ENCODE data around the gene PTPRZ1.

PTPRZ1 gene

DNA sequence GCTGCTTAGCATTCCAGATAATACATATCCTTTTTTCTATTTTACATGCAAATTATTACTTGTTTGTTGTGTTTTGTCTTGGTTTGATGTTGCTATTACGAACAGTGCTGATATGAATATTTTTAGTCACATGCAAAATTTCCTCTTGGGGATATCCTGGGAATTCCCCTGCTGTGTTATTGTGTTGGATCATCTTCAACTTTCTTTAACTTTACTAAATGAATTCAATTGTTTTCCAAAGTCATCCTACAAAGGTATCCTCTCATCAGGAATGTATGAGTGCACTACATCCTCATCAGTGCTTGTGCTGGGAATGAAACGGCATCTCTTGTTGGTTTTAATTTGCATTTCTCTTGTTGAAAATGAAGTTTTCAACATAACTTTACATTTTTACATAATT is 184.0 kb downstream of the PTPRZ1 start:
- DNase-seq, result no peak

DNA sequence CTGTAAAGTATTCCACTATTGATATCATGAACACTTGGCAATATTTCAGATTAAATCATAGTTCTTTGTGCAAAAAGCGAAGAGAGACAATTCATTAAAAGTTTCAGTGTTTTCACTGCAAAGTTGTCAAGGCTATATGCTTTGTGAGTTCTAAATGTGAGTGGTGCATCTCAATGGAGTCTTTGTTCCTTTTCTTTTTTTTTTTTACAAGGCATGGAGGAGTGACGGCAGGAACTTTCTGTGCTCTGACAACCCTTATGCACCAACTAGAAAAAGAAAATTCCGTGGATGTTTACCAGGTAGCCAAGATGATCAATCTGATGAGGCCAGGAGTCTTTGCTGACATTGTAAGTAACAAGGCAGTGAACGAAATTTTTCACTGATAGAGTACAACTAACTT is 186.6 kb downstream of the PTPRZ1 start:
- DNase-seq, result no peak

DNA sequence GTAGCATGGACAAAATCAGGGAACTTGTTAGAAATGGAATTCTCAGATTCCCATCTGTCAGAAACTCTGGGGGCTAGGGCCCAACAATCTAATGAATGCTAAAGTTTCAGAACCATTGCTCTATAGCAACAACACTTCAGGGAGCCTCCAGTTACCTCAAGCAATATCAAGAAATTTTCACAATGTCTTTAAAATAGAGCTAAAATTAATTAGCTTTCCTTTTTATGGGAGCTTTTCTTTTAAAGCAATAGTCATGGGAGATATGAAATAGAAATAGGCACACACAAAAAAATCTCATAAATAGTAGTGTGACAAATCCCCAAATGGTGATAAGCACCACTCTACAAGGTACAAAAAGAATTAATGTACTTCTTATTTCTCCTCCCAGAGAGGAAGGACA is 190.2 kb downstream of the PTPRZ1 start:
- no peak for DNase-seq

DNA sequence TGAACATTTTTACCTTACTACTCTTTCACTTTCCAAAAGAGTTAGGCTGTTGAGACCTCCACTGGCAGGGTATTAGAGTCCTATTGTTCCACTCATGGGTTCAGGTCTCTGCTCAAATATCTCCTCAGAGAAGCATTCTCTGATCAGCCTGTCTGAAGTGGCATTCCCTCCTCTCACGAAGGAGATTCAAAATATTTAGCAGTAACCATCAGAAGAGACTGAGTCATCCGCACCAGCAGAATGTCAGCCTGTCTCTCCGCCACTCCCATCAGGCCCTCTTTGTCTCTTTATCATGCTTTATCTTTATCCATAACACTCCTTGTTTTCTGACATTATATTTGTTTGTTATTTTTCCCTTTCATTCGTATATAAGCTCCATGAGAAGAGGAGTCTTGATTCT is 192.0 kb downstream of the PTPRZ1 start:
- no peak for DNase-seq

DNA sequence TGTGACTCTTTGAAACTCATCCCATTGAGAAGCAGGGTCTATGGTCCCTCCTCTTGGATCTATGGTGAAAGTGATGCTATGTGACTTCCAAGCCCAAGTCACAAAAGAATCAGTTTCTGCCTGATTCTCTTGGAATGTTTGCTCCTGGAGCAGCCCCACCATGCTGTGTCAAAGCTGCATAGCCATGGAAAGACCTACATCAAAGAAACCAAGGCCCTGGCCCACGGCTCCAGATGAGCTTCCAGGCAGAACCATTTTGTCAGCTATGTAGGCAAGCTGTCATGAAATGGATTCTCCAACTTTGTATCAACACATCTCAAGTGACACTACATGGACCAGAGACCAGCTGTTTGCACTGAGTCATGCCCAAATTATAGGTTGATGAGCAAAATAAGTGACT is 194.1 kb downstream of the PTPRZ1 start:
- no peak for DNase-seq

DNA sequence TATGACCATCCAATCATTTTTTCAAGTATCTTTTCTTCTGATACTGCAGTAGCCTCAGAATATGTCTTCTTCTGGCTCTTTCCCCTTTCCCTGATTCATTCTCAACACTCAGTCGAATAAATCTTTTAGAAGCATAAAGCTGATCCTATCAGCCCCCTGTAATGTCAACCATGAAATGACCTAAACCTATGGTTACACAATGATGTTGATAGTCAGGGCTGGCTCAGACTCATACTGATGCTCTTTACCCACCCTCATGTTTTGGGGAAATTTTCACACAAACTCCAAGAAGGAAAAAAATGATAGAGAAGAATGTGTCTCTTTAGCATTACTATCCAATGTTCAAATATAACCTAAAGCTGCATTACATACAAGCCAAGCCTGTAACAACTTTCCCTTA is 195.1 kb downstream of the PTPRZ1 start:
- DNase-seq, result no peak

DNA sequence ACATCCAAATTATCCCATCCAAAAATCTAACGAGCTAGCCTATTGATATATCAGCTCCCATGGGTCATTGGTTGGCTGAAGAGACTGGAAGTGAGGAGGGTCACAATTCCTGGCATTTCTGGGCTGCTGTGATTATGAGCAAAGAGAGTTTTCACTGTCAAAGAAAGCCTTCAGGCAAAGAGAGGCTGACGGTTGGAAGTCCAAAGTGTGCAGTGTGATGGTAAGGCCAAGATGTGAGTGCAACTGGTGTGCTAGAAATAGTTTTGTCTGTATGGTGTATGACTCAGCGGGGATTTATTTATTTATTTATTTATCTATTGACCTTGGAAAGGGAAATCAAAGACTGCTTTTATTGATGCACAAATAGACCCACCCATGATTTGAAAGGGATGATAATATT is 196.0 kb downstream of the PTPRZ1 start:
- no peak for DNase-seq

DNA sequence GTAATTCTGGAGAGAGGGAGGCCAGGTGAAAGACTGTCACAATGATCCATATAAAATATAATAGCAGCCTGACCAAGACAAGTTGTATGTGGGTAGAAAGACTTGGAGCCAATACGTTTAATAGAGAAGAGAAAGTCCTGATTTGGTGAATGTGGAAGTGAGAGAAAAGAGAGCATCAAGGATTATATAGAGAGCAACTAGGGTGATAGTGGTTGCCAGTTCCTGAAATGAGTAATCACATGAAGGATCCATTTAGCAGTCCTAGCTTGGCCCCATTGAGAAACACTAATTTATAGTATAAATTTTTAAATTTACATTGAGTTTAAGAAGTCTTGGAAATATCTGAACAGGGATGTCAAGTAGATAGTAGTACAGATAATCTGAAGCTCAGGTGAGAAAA is 197.1 kb downstream of the PTPRZ1 start:
- DNase-seq, result no peak

DNA sequence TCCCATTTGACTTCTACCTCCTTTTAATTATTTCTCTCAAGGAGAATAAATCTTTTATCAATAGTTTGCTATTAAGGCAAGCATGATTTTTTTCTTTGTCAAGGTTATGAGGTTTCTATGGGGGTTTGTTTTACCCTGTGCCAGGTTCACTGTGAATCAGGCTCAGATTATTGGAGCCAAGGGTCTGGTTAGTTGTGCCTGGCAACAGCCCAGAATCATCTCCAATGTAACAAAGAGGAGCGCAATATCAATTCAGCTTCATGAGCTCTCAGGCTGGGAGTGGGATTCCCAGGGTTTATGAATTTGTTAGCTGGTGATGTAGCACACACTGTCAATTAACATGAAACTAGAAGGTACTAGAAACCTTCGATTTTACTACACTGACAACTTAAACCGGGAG is 197.9 kb downstream of the PTPRZ1 start:
- DNase-seq, result no peak

DNA sequence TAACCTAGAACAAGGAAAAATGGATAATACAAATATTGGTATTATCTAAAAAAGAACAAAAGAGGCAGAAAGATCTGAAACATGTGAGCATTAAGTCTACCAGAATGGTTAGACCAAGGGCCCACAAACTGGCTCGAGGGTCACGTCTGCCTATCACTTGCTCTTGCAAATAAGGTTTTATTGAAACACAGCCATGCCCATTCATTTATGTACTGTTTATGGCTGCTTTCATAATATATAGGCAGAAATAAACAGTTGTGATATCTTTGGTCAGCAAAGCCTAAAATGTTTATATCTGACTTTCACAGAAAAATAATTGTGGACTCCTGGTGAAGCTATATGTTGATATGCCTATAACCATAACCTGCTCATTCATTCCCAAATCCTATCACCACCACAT is 199.3 kb downstream of the PTPRZ1 start:
- DNase-seq, result no peak

DNA sequence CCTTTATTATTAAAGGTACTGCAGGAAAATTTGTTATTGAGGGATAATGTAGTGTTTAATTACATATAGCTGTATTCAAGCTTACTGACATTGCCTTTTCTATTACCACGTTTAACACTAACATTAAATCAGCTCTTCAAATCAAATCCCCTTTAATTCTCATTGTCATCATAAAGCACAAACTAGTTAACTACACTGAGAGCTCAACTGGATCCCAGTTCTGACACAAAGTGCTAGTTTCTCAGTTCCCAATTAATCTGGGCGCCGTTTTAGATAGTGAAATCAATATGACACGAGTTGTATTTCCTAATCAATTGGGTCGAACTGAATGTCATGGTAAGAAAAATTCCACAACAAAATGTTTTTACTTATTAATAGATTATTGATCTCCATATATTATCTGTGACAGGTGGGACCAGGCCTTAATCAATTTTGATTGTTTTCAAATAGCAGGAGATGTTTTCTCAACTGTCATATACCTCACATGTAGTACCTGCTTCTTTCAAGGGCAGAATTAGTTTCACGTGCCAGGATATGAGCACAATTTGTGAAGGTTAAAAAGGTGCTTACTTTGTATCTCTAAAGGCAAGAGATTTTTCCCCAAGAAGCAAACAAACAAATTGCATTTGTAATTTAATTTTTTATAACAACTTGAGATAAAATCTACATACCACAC is 200.1 kb downstream of the PTPRZ1 start:
- DNase-seq, result no peak

DNA sequence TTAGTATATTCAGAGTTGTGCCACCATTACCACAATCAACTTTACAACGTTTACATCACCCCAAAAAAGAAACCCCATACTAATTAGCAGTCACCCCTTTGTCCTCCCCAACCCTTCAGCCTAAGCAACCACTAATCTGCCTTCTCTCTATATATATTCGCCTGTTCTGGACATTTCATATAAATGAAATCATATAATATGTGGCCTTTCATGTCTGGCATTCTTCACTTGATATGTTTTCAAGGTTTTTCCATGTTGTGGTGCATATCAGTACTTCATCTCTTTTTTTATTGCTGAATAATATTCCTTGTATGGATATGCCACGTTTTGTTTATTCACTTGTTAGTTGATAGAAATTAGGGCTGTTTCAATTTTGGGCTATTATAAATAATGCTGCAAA is 200.7 kb downstream of the PTPRZ1 start:
- DNase-seq, result no peak

DNA sequence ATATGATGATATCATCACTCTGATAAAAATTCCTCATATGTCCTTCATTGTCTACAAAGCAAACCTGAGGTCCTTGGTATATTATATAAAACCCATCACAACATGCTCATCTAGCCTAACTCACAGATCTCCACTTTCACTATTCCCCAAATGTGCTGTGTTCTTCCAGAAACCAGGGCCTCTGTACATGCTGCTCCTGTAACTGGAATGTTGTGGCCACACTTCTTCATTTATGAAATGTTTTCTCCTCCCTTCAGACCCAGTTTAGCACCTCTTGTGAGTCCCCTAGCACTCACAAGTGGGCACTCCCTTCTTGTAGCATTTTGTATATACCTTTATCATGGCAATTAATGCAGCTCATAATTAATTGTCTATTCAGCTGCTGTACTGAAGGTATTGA is 209.2 kb downstream of the PTPRZ1 start:
- no peak for DNase-seq

DNA sequence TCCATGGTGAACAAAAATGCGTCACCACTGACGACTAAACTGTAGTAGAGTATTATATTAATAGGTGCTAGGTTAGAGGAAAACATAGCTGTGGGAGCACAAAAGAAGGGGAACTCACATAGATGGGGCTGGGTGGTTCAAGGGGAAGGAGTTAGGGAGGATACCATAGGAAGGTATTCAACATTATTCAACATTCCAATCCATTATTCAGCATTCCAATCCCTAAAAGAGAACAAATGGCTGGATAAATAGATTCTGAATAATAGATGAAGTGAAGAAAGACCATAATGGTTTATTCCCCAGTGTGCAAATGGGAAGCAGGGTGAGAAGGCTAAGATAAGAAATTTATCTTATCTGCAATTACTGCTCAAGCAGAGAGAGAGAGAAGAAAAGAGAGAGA is 209.7 kb downstream of the PTPRZ1 start:
- DNase-seq, result no peak

DNA sequence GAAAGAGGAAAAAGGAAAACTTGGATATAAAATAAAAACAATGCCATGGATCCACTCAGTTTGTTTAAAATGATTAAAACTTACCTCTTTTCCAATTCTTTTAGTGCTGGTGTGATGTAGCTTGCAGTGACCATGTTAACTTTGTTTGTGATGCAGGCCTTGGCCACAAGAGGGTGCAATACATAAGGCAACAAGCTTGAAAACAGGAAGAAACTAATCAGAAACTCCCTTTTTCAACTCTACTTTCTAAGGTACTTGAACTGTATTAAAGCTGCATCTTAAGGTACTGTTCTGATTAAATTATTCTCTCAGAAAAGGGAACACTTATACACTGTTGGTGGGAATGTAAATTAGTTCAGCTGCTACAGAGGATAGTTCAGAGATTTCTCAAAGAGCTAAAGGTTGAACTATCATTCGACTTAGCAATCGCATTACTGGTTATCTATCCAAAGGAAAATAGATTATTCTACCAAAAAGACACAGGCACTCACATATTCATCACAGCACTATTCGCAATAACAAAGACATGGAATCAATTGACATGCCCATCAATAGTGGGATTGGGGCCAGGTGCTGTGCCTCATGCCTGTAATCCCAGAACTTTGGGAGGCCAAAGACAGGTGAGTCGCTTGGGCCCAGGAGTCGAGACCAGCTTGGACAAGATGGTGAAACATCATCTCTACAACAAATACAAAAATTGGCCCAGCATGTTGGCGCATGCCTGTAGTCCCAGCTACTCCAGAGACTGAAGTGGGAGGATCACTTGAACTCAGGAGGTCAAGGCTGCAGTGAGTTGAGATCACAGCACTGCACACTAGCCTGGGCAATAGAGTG is 220.2 kb downstream of the PTPRZ1 start:
- DNase-seq, result peak in 10 of 14 donors; percentile 0 to 12 (median 4)

DNA sequence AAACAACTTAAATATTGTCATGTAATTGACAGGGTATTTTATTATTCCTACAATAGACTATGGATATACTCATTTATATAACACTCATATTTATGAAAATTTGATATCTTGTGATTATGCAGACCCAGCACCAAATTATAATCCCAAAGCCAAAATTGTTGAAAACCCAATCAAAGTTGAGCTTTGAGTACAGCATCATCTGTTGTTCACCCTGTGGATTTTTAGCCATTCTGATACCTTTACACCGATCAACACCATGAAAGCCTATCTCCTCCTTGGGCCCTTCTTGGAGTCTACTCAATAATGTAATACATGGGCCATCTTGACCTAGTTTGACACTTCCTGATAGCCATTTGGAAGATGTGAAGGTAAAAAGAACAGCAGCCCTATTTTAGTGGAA is 221.6 kb downstream of the PTPRZ1 start:
- no peak for DNase-seq

DNA sequence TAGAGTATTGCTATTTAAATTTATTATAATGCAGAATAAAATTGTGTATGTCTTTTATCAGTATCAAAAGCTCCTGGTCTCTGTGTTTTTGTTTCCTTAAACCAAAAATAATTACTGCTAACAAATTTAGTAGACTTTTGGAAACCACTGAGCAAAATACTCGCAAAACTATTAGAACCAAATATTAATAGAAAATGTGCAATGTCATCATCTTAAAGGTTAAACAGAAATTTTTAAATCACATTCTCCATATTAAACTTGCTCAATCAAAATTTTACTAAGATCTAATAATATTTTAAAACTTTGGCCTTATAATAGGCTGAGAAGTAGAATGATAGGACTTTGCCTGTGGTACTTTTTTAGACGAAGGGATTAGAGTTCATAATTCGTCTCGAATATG is 222.7 kb downstream of the PTPRZ1 start:
- no peak for DNase-seq

DNA sequence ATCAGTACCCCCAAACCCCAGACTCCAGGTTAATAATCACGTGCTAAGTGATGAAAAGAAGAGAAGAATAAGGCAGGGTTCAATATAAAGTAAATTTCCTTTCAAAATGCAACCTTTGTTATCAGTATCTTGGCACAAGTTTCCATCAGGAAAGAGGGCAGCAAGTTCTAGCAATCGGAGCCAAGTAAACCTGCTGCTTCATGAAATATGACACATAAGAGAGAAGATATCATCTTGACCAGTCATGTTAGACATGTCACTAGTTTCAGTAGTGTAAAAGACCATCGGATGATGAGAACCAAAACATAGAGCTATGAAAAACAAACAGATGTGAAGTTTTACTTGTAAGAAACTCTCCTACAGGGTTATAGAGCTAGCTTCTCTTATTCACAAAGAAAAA is 227.1 kb downstream of the PTPRZ1 start:
- no peak for DNase-seq

DNA sequence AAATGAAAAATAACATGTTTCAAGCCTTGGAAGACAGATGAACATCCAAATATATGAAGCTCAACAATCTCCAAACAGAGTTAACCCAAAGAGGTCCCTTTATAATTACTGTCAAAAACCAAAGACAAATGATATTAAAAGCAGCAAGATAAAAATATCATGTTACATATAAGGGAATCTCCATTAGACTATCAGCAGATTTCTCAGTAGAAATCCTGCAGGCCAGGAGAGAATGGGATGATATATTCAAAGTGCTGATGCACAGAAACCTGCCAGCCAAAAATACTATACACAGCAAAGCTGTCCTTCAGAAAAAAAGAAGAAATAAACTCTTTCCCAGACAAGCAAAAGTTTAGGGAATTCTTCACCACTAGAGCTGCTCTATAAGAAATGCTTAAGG is 230.1 kb downstream of the PTPRZ1 start:
- DNase-seq, result no peak

Data from C1 segment of cervical spinal cord (tissue), 14 donors.